Transverse colon (tissue), 4 donors: Measurements from ENCODE around the gene FCGR3B. TPM values are rescaled to one million over a fixed set of nuclear protein-coding genes. Genes with fewer than 3 reads are reported as not detected.
"Not testable (repeated sequence)": the region's sequence is repeated elsewhere in the genome, so short reads cannot be mapped to it uniquely, and the experiment has no call there.

Source experiments
- DNase-seq: peaks from one replicate; pipeline ENCODE4 v3.0.0-alpha.2; 2019
- H3K27ac ChIP-seq, 4 donors: fragments of 200-600 bp; sonication (generic); 2 replicates each; pipeline ENCODE4 v1.5.1; 2016 to 2018; ENCODE audit warnings: inconsistent platforms in 4 of 4
- H3K27me3 ChIP-seq: fragments of 200-600 bp; sonication (generic); 2 replicates; pipeline ENCODE4 v1.5.1; 2017; ENCODE audit warnings: inconsistent platforms
- H3K36me3 ChIP-seq, 4 donors: fragments of 200-600 bp; sonication (generic); 2 replicates each; pipeline ENCODE4 v1.5.1; 2017 to 2019; ENCODE audit warnings: inconsistent platforms in 4 of 4
- H3K4me1 ChIP-seq, 4 donors: fragments of 200-600 bp; sonication (generic); 2 replicates each; pipeline ENCODE4 v1.5.1; 2017 to 2020; ENCODE audit warnings: inconsistent platforms in 4 of 4
- H3K4me3 ChIP-seq, 4 donors: fragments of 200-600 bp; sonication (generic); 1 replicate in 1 of 4; 2 replicates in 3 of 4; pipeline versions ENCODE4 v1.5.1 to v1.6.1; 2017 to 2019; ENCODE audit warnings: inconsistent platforms in 4 of 4
- H3K9me3 ChIP-seq, 2 donors: fragments of 200-600 bp; sonication (generic); 2 replicates each; pipeline ENCODE4 v1.5.1; 2017 to 2019; ENCODE audit warnings: inconsistent platforms in 2 of 2
- EP300 ChIP-seq: sonication (generic); formaldehyde crosslinking; IDR thresholded peaks from one replicate; pipeline ENCODE4 v1.6.1; 2017; ENCODE audit warnings: antibody characterized with exemption, low read depth
- POLR2A ChIP-seq: fragments of 450-650 bp; IDR thresholded peaks from one replicate; pipeline ENCODE4 v1.6.1; 2016; ENCODE audit warnings: antibody characterized with exemption, mild to moderate bottlenecking, moderate library complexity
- POLR2AphosphoS5 ChIP-seq, 3 donors: sonication (generic); formaldehyde crosslinking; IDR thresholded peaks; one replicate each; pipeline ENCODE4 v1.6.1; 2016; ENCODE audit warnings: antibody characterized with exemption in 3 of 3
- WGBS, 2 donors: methylation state at CpG; one replicate each; pipeline ENCODE4 v1.1.5; 2018; ENCODE audit warnings: low coverage in 1 of 2; 5-methylcytosine and 5-hydroxymethylcytosine counted together
- in situ Hi-C, 4 donors: fragments of 200-750 bp; cut with MboI; loops; one replicate each; pipeline versions ENCODE4 v1.15.0 to v1.15.1; 2017; ENCODE audit warnings: low sequenced_read_pairs in 3 of 4, low pct_ligation_motif_present in 1 of 4, low pct_unique_long_range_greater_than_20kb in 1 of 4
- intact Hi-C: fragments of 100-400 bp; cut with DNase I; formaldehyde crosslinking; loops from one replicate; pipeline ENCODE4 v1.15.1; 2023; ENCODE audit warnings: low total_unique reads
- total RNA-seq, 4 donors: library from RNA; depleted of rRNA; stranded (reverse); fragments of >200 nt; gene quantifications; one replicate each; pipeline ENCODE4 v1.1.0, GENCODE V29; 2016
- TF ChIP-seq, protein P1 (sequence below), 5 experiments: fragments of 200-600 bp in 3 of 5; fragments of 450-650 bp in 2 of 5; sonication (generic) in 3 of 5; IDR thresholded peaks; 1 replicate in 2 of 5; 2 replicates in 3 of 5; pipeline ENCODE4 v1.5.1; 2016 to 2017; ENCODE audit warnings: antibody characterized with exemption in 5 of 5, inconsistent platforms in 3 of 5, mild to moderate bottlenecking in 2 of 5, moderate library complexity in 1 of 5

FCGR3B gene
- total RNA-seq, result 1 to 10 TPM in 1 of 4 donors, not detected in 3; 2.0 TPM

DNA sequence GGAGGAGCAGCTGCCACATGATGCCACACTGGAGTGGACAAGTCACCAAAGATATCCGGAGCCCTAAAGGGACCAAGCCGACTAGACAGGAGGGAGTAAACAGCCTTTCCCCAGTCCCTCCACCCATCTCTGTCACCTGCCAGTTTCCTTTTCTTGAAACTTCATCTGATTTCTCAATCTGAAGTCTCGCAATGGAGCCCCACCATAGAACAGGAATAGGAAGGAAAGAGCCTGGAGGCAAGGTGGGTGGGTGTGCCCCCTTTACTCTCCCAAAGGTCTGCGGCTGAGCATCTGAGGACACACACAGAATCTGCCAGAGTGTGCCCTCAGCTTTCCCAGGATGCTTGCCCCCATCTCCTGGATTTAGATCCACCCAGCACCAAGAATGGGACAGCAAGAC lies at the start of gene FCGR3B:
Gene FCGR3B, minus strand, starts transcription at position 101 of the 400 bp plus-strand sequence. Its CDS starts 82 bp downstream, at position 19.
- H3K27me3 ChIP-seq, result no peaks in the 10 kb centered on the region
- DNase-seq, result no peak
- H3K27ac ChIP-seq, result no peak within 1 kb of the TSS
- H3K4me3 ChIP-seq, result no peak within 1 kb of the TSS
- H3K4me1 ChIP-seq, result no peaks in the 10 kb centered on the region
- 99% methylated on average over 4 of the region's 4 CpGs; no CpG with 5 or more reads in 1 of the 2 donors for WGBS, 2 donors
- no peaks in the 10 kb centered on the region for H3K9me3 ChIP-seq
- in situ Hi-C loops, result loop anchor here in 3 of 4 donors (25.0 kb wide), 1 partner anchor 106 kb away; the partner anchor contains the start of gene DUSP12 (in 3 of the 3)
- no peaks in the 10 kb centered on the region for H3K36me3 ChIP-seq
- TF ChIP-seq EP300, result no peak
- TF ChIP-seq, protein P1, sequence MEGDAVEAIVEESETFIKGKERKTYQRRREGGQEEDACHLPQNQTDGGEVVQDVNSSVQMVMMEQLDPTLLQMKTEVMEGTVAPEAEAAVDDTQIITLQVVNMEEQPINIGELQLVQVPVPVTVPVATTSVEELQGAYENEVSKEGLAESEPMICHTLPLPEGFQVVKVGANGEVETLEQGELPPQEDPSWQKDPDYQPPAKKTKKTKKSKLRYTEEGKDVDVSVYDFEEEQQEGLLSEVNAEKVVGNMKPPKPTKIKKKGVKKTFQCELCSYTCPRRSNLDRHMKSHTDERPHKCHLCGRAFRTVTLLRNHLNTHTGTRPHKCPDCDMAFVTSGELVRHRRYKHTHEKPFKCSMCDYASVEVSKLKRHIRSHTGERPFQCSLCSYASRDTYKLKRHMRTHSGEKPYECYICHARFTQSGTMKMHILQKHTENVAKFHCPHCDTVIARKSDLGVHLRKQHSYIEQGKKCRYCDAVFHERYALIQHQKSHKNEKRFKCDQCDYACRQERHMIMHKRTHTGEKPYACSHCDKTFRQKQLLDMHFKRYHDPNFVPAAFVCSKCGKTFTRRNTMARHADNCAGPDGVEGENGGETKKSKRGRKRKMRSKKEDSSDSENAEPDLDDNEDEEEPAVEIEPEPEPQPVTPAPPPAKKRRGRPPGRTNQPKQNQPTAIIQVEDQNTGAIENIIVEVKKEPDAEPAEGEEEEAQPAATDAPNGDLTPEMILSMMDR (IDR thresholded peaks at IDR 0.05), result no peak
- intact Hi-C loops, result no loop called here

DNA sequence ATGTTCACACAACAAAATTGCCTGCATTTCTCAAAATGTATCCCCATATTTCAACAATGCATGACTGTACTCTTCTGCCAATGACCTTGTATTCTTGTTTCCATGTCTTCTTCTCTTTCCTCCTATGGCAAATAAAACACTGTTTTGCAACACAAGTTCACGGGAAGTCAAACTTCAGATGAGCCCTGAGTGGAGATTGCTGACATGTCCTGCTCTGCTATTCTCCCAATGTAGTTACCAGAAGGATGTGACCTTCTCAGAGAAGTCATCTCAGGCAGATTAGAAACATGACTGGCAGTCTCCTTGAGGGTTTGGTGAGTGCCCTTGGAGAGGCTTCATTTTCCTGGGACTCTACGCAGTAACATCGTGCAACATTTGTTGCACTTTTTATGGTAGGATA lies 47.5 kb upstream of the FCGR3B start:
- intact Hi-C loops (loop anchor here (5.0 kb wide), 1 partner anchor 261 kb away; no protein-coding TSS in a partner anchor), in situ Hi-C loops (no loop called here)
- H3K4me3 ChIP-seq, result no peak overlapping the region
- no peaks in the 10 kb centered on the region for H3K9me3 ChIP-seq
- no peak overlapping the region for H3K27ac ChIP-seq
- no peaks in the 10 kb centered on the region for H3K36me3 ChIP-seq
- H3K4me1 ChIP-seq, result no peaks in the 10 kb centered on the region
- DNase-seq, result no peak
- 93 to 96% methylated on average over 3 of the region's 3 CpGs for WGBS, 2 donors
- no peak for TF ChIP-seq POLR2A
- TF ChIP-seq POLR2AphosphoS5 (IDR thresholded peaks at IDR 0.05), result no peak
- TF ChIP-seq, protein P1 (IDR thresholded peaks at IDR 0.05), result no peak
- peaks cover 18% of the 10 kb centered on the region for H3K27me3 ChIP-seq

DNA sequence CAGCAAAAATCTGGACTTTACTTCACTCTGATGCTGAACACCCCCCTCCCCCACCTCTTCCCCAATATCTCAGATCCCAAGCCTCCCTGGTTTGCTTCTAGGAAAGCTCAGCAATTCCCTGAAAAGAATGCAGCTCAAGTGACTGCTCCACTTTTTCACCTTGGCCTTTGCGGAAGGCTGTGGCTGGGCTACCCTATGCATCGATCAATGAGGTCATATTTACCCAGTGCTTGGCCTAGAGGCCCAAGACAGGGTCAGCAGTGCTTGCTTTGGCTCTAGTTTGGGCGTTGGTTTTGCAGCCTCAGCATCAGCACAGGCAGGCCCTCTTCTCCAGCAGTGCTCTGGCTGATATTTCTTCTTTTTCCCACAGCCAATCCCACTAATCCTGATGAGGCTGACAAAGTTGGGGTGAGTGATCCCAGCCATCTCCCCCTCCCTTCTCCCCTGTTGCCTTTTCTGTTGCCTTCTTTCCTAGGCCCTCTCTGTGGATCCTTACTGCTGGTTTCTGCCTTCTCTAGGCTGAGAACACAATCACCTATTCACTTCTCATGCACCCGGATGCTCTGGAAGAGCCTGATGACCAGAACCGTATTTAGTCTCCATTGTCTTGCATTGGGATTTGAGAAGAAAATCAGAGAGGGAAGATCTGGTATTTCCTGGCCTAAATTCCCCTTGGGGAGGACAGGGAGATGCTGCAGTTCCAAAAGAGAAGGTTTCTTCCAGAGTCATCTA lies 46.1 kb upstream of the FCGR3B start:
- H3K36me3 ChIP-seq, result no peaks in the 10 kb centered on the region
- 84 to 100% methylated on average over 1 to 5 of the region's 5 CpGs for WGBS, 2 donors
- DNase-seq, result no peak
- H3K27ac ChIP-seq, result no peak overlapping the region
- in situ Hi-C loops (no loop called here), intact Hi-C loops (loop anchor here (5.0 kb wide), 1 partner anchor 260 kb away; no protein-coding TSS in a partner anchor)
- no peaks in the 10 kb centered on the region for H3K9me3 ChIP-seq
- TF ChIP-seq POLR2AphosphoS5 (IDR thresholded peaks at IDR 0.05) (no peak), POLR2A (no peak), EP300 (no peak)
- TF ChIP-seq, protein P1 (IDR thresholded peaks at IDR 0.05), result no peak
- no peaks in the 10 kb centered on the region for H3K4me1 ChIP-seq
- peaks cover 10% of the 10 kb centered on the region for H3K27me3 ChIP-seq
- H3K4me3 ChIP-seq, result no peak overlapping the region

DNA sequence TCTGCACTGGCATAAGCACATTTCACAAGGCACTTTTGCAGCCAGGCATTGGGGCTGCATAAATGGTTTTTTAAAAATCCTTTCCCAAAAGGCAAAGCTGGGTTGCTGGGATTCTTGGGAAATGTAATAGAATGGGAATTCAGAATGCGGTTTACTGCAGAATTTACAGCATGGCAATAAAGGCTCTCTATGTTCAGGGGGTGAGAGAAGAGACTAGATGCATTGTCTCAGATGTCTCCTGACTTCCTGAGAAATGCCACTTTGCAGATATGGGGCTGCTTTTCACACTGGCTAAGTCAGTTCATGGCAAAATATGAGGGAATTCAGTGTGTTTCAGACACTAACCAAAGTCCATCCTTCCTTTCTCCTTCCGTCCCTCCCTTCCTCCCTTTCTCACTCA lies 45.5 kb upstream of the FCGR3B start:
- intact Hi-C loops (loop anchor here (5.0 kb wide), 1 partner anchor 259 kb away; no protein-coding TSS in a partner anchor), in situ Hi-C loops (no loop called here)
- no peak overlapping the region for H3K4me3 ChIP-seq
- no peaks in the 10 kb centered on the region for H3K4me1 ChIP-seq
- 69 to 82% methylated on average over 2 of the region's 2 CpGs for WGBS, 2 donors
- H3K27ac ChIP-seq, result no peak overlapping the region
- no peaks in the 10 kb centered on the region for H3K9me3 ChIP-seq
- no peak for DNase-seq
- no peaks in the 10 kb centered on the region for H3K36me3 ChIP-seq
- TF ChIP-seq POLR2A (no peak), EP300 (no peak), POLR2AphosphoS5 (IDR thresholded peaks at IDR 0.05) (no peak)
- TF ChIP-seq, protein P1 (IDR thresholded peaks at IDR 0.05), result no peak
- H3K27me3 ChIP-seq, result peaks cover 3% of the 10 kb centered on the region

DNA sequence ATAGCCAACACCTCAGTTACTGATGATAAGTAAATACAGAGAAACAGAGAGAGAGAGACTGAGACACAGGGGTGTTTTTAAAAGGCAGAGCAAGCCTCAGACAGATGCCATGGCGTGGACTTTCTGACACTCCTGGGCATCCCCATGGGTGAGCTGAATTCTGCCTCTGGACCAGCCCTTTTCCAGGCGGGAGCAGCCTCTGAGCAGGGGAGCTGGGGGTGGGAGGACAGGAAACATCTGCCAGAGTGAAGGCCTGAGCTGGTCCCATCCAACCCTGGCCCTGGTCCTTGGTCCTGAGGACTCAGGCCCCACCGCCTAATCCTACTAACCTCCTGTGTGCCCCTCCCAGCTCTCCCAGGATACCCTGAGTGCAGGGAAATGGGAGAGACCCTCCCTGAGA lies 43.9 kb upstream of the FCGR3B start:
- H3K9me3 ChIP-seq, H3K27me3 ChIP-seq, in situ Hi-C loops, H3K36me3 ChIP-seq, H3K27ac ChIP-seq, DNase-seq, H3K4me1 ChIP-seq, H3K4me3 ChIP-seq: not testable (repeated sequence)
- intact Hi-C loops, result loop anchor here (5.0 kb wide), 1 partner anchor 258 kb away; no protein-coding TSS in a partner anchor
- WGBS, 2 donors, result 91% methylated on average over 3 of the region's 3 CpGs; no CpG with 5 or more reads in 1 of the 2 donors

DNA sequence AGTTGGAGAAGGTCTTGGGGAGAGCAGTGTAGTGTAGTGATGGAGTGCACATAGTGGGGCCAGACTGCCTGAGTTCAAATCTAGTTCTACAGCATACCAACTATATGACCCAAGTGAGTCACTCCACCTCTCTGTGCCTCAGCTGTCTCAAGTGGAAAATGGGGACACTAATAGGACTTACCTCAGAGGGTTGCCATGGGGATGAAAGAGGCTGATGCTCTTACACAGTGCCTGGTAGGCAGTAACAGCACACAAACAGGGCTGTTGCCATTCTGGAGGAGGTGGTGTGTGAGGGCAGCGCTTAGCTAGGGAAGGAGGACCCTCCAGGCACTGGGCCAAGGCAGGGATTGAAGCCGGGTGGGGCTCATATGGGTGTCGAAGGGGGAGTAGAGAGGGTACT lies 43.5 kb upstream of the FCGR3B start:
- H3K36me3 ChIP-seq, intact Hi-C loops, in situ Hi-C loops, H3K4me3 ChIP-seq, H3K4me1 ChIP-seq, H3K27me3 ChIP-seq, DNase-seq, H3K27ac ChIP-seq, H3K9me3 ChIP-seq: not testable (repeated sequence)
- 78% methylated on average over 3 of the region's 3 CpGs; no CpG with 5 or more reads in 1 of the 2 donors for WGBS, 2 donors

DNA sequence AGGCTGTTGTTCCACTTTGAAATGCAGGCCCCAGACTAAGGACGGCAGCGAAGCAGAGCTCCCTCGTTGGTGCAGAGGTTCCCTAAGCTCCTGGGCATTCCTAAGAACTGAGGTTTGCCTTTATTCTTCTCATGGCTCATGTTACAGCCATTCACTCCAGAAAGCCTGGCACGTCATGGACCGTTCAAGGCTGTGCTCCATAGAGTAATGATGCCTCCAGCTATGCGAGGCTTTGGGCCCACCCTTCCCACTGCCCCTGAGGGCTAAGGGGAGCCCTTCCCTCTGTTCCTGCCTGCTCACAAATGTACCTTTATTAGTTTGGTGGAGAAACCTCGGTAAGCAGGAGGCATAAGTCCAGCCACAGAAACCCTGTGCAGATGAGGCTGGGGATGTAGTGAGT lies 42.5 kb upstream of the FCGR3B start:
- H3K27ac ChIP-seq, DNase-seq, in situ Hi-C loops, H3K4me3 ChIP-seq, intact Hi-C loops, H3K9me3 ChIP-seq, H3K36me3 ChIP-seq, H3K4me1 ChIP-seq, H3K27me3 ChIP-seq: not testable (repeated sequence)
- WGBS, 2 donors, result 84% methylated on average over 7 of the region's 7 CpGs; no CpG with 5 or more reads in 1 of the 2 donors
